GM18519 (cell line): Measurements from ENCODE around the gene NAV3.

ENCODE experiments used
- ATAC-seq: cut with Tn5 transposase; IDR thresholded peaks from one replicate; pipeline ENCODE4 v1.9.1; 2021; ENCODE audit warnings: mild to moderate bottlenecking, moderate library complexity; ENCODE audit not compliant: unreplicated experiment, low FRiP score

NAV3 gene

GRCh38 chr12:78171061-78171460, 340.4 kb downstream of the NAV3 start:
- no peak for ATAC-seq

- ATAC-seq, result no peak
Observed at GRCh38 chr12:78176643-78177042, 345.9 kb downstream of the NAV3 start.

- no peak for ATAC-seq
Observed at GRCh38 chr12:78177298-78177697, 346.6 kb downstream of the NAV3 start.

- ATAC-seq, result no peak
Observed at GRCh38 chr12:78179346-78179745, 348.7 kb downstream of the NAV3 start.

GRCh38 chr12:78181544-78182162, 351.0 kb downstream of the NAV3 start:
- ATAC-seq, result no peak

- ATAC-seq, result no peak
Observed at GRCh38 chr12:78183824-78184223, 353.1 kb downstream of the NAV3 start.

GRCh38 chr12:78185109-78185508, 354.4 kb downstream of the NAV3 start:
- no peak for ATAC-seq

- no peak for ATAC-seq
Observed at GRCh38 chr12:78185651-78186050, 355.0 kb downstream of the NAV3 start.

- no peak for ATAC-seq
Observed at GRCh38 chr12:78186670-78187069, 356.0 kb downstream of the NAV3 start.

GRCh38 chr12:78187741-78188140, 357.0 kb downstream of the NAV3 start:
- ATAC-seq, result no peak

GRCh38 chr12:78189656-78190055, 359.0 kb downstream of the NAV3 start:
- no peak for ATAC-seq

- no peak for ATAC-seq
Observed at GRCh38 chr12:78191611-78192010, 360.9 kb downstream of the NAV3 start.

- ATAC-seq, result no peak
Observed at GRCh38 chr12:78192979-78193378, 362.3 kb downstream of the NAV3 start.

GRCh38 chr12:78194448-78194847, 363.8 kb downstream of the NAV3 start:
- ATAC-seq, result no peak

- no peak for ATAC-seq
Observed at GRCh38 chr12:78198896-78199295, 368.2 kb downstream of the NAV3 start.

GRCh38 chr12:78199926-78200325, 369.2 kb downstream of the NAV3 start:
- no peak for ATAC-seq

GRCh38 chr12:78204926-78205325, 374.2 kb downstream of the NAV3 start:
- ATAC-seq, result no peak

GRCh38 chr12:78208092-78208491, 377.4 kb downstream of the NAV3 start:
- ATAC-seq, result no peak

- no peak for ATAC-seq
Observed at GRCh38 chr12:78209846-78210505, 379.3 kb downstream of the NAV3 start.

GRCh38 chr12:78210506-78210860, 379.8 kb downstream of the NAV3 start:
- no peak for ATAC-seq

- no peak for ATAC-seq
Observed at GRCh38 chr12:78210894-78211302, 380.2 kb downstream of the NAV3 start.

- ATAC-seq, result no peak
Observed at GRCh38 chr12:78220811-78221210, 390.1 kb downstream of the NAV3 start.
